HG03159 (cell line): Measurements from ENCODE around the gene PAQR4.

ENCODE experiments used
- ATAC-seq: cut with Tn5 transposase; IDR thresholded peaks from one replicate; pipeline ENCODE4 v1.9.1; 2021; ENCODE audit warnings: mild to moderate bottlenecking, moderate library complexity; ENCODE audit not compliant: unreplicated experiment

The PAQR4 gene

DNA sequence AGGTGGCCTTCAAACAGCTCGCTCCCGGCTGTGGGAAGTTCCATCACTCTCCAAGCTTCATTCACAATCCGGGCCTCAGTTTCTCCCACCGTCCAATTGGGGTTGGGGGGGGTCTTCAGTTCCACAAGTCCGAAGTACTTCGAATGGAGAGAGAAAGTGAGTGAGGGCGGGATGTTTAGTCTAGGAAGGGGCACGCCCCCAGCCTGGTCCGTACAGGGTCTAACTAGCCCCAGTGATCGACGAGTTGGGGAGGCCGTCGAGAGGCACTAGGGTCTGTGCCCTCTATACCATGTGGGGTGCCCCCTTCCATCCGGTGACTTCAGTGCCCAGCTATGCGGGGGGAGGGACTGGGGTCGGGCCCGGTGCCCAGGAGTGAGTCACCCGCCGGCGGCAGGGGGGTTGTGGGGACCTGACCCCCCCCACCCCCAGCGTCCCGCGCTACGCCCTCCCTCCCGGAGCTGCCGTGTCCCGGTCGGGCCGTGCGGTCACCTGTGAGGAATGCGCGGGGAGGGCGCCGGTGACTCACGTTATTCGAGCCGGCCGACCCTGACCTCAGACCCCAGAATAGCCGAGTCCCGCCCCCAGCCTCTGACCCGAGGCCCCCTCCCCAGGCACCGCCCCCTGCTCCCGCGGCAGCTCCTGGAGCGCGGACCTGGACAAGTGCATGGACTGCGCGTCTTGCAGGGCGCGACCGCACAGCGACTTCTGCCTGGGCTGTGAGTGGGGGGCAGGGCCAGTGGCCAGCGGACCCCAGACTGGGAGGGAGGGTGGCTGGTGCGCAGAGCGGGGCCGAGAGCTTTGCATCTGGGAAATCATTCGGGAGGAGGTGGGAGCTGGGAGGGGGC is 51.7 kb downstream of the PAQR4 start:
- ATAC-seq: no peak

GRCh38 chr16:3021449-3022207 is 52.5 kb downstream of the PAQR4 start:
- ATAC-seq: no peak

GRCh38 chr16:3022208-3022683 is 53.1 kb downstream of the PAQR4 start:
- ATAC-seq: no peak

DNA sequence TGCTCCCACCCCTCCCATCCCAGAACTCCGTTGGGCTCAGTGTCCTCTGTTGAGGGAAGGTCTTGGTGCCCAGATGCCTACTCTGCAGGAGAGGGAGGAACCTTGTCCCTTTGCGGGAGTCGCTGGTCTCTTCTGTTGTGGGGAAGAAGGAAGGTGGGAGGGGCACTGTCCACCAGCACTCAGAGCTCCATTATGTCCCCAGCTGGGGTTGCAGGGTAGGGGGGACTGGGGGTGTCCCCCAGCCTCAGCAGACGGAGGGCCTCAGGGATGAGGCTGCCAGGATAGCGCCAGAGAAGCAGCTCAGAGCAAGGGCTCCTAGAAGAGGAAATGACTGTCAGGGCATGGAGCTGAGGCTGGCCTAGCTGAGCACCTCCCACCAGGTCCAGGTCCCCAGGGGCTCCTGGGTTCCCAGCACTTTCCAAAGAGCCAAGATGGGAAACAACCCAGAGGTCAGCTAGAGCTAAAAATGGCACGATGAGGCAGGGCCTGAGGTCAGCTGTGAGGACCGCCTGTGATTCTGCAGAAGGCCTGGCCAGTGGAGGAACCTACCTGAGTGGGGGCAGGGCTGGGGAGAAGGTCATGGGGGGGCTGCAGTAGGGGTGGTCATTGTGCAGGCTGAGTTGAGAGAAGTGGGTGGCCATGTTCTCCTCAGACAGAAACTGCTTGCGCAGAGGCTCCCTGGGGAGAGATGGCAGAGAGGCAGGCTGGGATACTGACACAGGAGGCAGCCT is 53.7 kb downstream of the PAQR4 start:
- no peak for ATAC-seq
